ENCODE data around the gene CGN. TPM values are rescaled to one million over a fixed set of nuclear protein-coding genes. Genes with fewer than 3 reads are reported as not detected.

Gene CGN
- total and polyA plus RNA-seq, 2 of the 13 experiments (the other 11 are each of a cell fraction or from before 2014, with no cell fraction given): 0.75 to 0.81 TPM

DNA sequence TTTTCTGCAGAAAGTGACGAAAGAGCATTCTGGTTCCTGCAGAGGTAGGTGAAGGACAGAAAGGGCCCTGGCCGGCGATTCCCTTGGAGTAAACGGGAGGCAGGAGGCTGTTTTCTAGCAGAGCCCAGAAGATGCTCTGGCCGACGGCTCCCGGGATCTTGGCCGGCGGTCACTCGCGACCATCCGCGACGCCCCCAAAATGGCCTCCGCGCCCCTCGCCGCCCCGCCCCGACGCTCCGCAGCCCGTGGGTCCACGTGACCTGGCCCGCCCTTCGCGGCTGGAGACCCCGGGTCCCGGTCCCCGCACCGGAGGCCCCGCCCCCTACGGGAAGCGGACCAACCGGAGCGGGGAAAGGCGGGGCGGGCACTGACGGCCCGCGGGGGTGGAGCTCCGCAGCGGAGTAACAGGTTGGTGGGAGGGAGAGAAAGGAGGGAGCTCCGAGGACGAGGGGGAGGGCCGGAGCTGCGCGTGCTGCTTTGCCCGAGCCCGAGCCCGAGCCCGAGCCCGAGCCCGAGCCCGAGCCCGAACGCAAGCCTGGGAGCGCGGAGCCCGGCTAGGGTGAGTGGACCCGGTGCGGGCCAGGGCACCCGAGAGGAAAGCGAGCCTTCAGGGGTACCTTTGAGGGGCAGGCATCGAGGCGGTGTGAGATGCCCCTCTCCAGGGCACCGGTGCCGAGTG, at the start of gene CGN (continued):
- TF ChIP-seq, protein P1, sequence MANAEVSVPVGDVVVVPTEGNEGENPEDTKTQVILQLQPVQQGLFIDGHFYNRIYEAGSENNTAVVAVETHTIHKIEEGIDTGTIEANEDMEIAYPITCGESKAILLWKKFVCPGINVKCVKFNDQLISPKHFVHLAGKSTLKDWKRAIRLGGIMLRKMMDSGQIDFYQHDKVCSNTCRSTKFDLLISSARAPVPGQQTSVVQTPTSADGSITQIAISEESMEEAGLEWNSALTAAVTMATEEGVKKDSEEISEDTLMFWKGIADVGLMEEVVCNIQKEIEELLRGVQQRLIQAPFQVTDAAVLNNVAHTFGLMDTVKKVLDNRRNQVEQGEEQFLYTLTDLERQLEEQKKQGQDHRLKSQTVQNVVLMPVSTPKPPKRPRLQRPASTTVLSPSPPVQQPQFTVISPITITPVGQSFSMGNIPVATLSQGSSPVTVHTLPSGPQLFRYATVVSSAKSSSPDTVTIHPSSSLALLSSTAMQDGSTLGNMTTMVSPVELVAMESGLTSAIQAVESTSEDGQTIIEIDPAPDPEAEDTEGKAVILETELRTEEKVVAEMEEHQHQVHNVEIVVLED (CRISPR knock-in tag; IDR thresholded peaks at IDR 0.05; ENCODE audit: borderline replicate concordance): peak; percentile 67
- TF ChIP-seq YEATS4 (CRISPR knock-in tag; IDR thresholded peaks at IDR 0.05; ENCODE audit: borderline replicate concordance) (0 out of 2 replicates have a peak, but pooled peaks have one; percentile 9), REL (CRISPR knock-in tag; conservative IDR thresholded peaks at IDR 0.05) (no peak), E2F1 (CRISPR knock-in tag; IDR thresholded peaks at IDR 0.05) (no peak), ZNF781 (CRISPR knock-in tag; IDR thresholded peaks at IDR 0.05; ENCODE audit: borderline replicate concordance, not compliant biosample characterization) (no peak), ZKSCAN8 (CRISPR knock-in tag; IDR thresholded peaks at IDR 0.05; ENCODE audit: borderline replicate concordance) (no peak), ZEB1 (IDR thresholded peaks at IDR 0.05; ENCODE audit: insufficient replicate concordance, low read depth) (peak; percentile 63), ZNF883 (CRISPR knock-in tag; IDR thresholded peaks at IDR 0.05; ENCODE audit: not compliant biosample characterization) (peak; percentile 37), KLF15 (CRISPR knock-in tag; IDR thresholded peaks at IDR 0.05; ENCODE audit: borderline replicate concordance) (no peak), MAFF (IDR thresholded peaks at IDR 0.05; ENCODE audit: low read depth, low read length) (no peak), ZSCAN9 (CRISPR knock-in tag; IDR thresholded peaks at IDR 0.05; ENCODE audit: borderline replicate concordance) (no peak), ZFP37 (CRISPR knock-in tag; IDR thresholded peaks at IDR 0.05; ENCODE audit: borderline replicate concordance) (no peak), CC2D1A (CRISPR knock-in tag; IDR thresholded peaks at IDR 0.05) (no peak), POLR2G (IDR thresholded peaks at IDR 0.05; ENCODE audit: low read depth, low read length) (no peak), RNF2 (conservative IDR thresholded peaks at IDR 0.05; ENCODE audit: low read depth) (peak; percentile 70; the same call in 1 of the 2 replicates), ZNF530 (CRISPR knock-in tag; IDR thresholded peaks at IDR 0.05; ENCODE audit: low read depth) (no peak)
- TF ChIP-seq, protein P2, sequence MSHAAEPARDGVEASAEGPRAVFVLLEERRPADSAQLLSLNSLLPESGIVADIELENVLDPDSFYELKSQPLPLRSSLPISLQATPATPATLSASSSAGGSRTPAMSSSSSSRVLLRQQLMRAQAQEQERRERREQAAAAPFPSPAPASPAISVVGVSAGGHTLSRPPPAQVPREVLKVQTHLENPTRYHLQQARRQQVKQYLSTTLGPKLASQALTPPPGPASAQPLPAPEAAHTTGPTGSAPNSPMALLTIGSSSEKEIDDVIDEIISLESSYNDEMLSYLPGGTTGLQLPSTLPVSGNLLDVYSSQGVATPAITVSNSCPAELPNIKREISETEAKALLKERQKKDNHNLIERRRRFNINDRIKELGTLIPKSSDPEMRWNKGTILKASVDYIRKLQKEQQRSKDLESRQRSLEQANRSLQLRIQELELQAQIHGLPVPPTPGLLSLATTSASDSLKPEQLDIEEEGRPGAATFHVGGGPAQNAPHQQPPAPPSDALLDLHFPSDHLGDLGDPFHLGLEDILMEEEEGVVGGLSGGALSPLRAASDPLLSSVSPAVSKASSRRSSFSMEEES (CRISPR knock-in tag; IDR thresholded peaks at IDR 0.05): no peak
- TF ChIP-seq, protein P3, sequence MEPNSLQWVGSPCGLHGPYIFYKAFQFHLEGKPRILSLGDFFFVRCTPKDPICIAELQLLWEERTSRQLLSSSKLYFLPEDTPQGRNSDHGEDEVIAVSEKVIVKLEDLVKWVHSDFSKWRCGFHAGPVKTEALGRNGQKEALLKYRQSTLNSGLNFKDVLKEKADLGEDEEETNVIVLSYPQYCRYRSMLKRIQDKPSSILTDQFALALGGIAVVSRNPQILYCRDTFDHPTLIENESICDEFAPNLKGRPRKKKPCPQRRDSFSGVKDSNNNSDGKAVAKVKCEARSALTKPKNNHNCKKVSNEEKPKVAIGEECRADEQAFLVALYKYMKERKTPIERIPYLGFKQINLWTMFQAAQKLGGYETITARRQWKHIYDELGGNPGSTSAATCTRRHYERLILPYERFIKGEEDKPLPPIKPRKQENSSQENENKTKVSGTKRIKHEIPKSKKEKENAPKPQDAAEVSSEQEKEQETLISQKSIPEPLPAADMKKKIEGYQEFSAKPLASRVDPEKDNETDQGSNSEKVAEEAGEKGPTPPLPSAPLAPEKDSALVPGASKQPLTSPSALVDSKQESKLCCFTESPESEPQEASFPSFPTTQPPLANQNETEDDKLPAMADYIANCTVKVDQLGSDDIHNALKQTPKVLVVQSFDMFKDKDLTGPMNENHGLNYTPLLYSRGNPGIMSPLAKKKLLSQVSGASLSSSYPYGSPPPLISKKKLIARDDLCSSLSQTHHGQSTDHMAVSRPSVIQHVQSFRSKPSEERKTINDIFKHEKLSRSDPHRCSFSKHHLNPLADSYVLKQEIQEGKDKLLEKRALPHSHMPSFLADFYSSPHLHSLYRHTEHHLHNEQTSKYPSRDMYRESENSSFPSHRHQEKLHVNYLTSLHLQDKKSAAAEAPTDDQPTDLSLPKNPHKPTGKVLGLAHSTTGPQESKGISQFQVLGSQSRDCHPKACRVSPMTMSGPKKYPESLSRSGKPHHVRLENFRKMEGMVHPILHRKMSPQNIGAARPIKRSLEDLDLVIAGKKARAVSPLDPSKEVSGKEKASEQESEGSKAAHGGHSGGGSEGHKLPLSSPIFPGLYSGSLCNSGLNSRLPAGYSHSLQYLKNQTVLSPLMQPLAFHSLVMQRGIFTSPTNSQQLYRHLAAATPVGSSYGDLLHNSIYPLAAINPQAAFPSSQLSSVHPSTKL (CRISPR knock-in tag; IDR thresholded peaks at IDR 0.05): peak; percentile 80; the same call in 1 of the 2 replicates
- TF ChIP-seq, protein P4, sequence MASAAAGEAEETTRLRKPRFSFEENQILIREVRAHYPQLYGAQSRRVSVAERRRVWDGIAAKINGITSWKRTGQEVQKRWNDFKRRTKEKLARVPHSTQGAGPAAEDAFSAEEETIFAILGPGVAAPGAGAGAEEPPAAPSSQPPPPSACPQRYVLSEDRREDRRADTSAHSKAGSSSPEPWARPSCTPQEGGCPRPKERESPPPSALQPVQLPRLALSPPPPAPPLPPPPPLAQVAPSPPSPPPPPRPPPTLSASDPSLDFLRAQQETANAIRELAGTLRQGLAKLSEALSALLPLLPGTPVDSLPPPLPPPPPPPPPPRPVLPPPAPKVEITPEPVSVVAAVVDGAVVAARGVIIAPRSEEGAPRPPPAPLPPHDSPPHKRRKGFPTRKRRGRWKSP (CRISPR knock-in tag; IDR thresholded peaks at IDR 0.05): peak; percentile 74
